ENCODE data around the gene ZNF35. TPM values are rescaled to one million over a fixed set of nuclear protein-coding genes. Genes with fewer than 3 reads are reported as not detected.

ZNF35 gene
- total RNA-seq, 1 donor from 2014 or later = 24.5 TPM

GRCh38 chr3:44632193-44632592, 16.3 kb upstream of the ZNF35 start:
- no peak for TF ChIP-seq CTCF (conservative IDR thresholded peaks at IDR 0.05)

GRCh38 chr3:44642337-44642736, 6.2 kb upstream of the ZNF35 start:
- no peak overlapping the region for H3K4me3 Mint-ChIP-seq
- no peak overlapping the region for H3K27ac Mint-ChIP-seq (ENCODE audit: unreplicated experiment)
- DNase-seq (ENCODE audit: low read depth, low spot score) = no peak
- TF ChIP-seq CTCF (conservative IDR thresholded peaks at IDR 0.05) = no peak
- peaks cover 79% of the 10 kb centered on the region for H3K36me3 Mint-ChIP-seq (ENCODE audit: low read depth)
- H3K9me3 Mint-ChIP-seq = peaks cover 30% of the 10 kb centered on the region
- H3K4me1 Mint-ChIP-seq = no peaks in the 10 kb centered on the region
- no peaks in the 10 kb centered on the region for H3K27me3 Mint-ChIP-seq (ENCODE audit: low read depth)

More at GRCh38 chr3:44632193-44632592, 16.3 kb upstream of the ZNF35 start:
- Mint-ChIP-seq H3K27ac (ENCODE audit: unreplicated experiment) (peak overlapping the region; percentile 7), H3K4me1 (peaks cover 19% of the 10 kb centered on the region), H3K36me3 (ENCODE audit: low read depth) (peaks cover 40% of the 10 kb centered on the region), H3K4me3 (peak overlapping the region; percentile 3), H3K27me3 (ENCODE audit: low read depth) (no peaks in the 10 kb centered on the region), H3K9me3 (peaks cover 9% of the 10 kb centered on the region)
- DNase-seq (ENCODE audit: low read depth, low spot score) = no peak

GRCh38 chr3:44643024-44643423, 5.5 kb upstream of the ZNF35 start:
- DNase-seq (ENCODE audit: low read depth, low spot score) = no peak
- Mint-ChIP-seq H3K4me1 (peaks cover 4% of the 10 kb centered on the region), H3K36me3 (ENCODE audit: low read depth) (peaks cover 73% of the 10 kb centered on the region), H3K9me3 (peaks cover 26% of the 10 kb centered on the region), H3K27me3 (ENCODE audit: low read depth) (no peaks in the 10 kb centered on the region), H3K4me3 (no peak overlapping the region), H3K27ac (ENCODE audit: unreplicated experiment) (no peak overlapping the region)
- TF ChIP-seq CTCF (conservative IDR thresholded peaks at IDR 0.05) = no peak

- Mint-ChIP-seq H3K27me3 (ENCODE audit: low read depth) (no peaks in the 10 kb centered on the region), H3K4me1 (peaks cover 21% of the 10 kb centered on the region), H3K27ac (ENCODE audit: unreplicated experiment) (no peak overlapping the region), H3K4me3 (peak overlapping the region; percentile 98), H3K9me3 (peaks cover 4% of the 10 kb centered on the region), H3K36me3 (ENCODE audit: low read depth) (peaks cover 49% of the 10 kb centered on the region)
- no peak for DNase-seq (ENCODE audit: low read depth, low spot score)
- no peak for TF ChIP-seq CTCF (conservative IDR thresholded peaks at IDR 0.05)
These were observed 761 bp upstream of the ZNF35 start for GRCh38 chr3:44647771-44648170.

DNA sequence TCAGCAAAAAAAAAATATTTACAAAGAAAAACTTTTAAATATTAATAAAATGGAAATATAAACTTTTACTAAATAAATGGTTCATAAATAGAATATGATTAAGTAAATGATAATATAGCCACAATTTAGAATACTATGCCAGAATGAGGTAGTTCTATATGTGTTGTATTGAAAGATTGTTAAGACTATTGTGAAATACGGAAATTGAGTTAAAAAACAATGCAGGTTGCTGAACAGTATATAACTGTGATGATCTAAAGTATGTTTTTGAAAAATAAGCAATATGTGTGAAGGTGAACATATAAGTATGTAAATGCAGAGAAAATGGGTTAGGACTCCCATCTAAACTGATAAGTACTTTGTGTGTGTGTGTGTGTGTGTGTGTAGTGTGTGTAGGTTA, 1.2 kb downstream of the ZNF35 start:
- H3K27ac Mint-ChIP-seq (ENCODE audit: unreplicated experiment) = no peak overlapping the region
- no peaks in the 10 kb centered on the region for H3K27me3 Mint-ChIP-seq (ENCODE audit: low read depth)
- H3K36me3 Mint-ChIP-seq (ENCODE audit: low read depth) = peaks cover 45% of the 10 kb centered on the region
- no peak for DNase-seq (ENCODE audit: low read depth, low spot score)
- H3K4me3 Mint-ChIP-seq = peak overlapping the region; percentile 68
- TF ChIP-seq CTCF (conservative IDR thresholded peaks at IDR 0.05) = no peak
- peaks cover 2% of the 10 kb centered on the region for H3K9me3 Mint-ChIP-seq
- H3K4me1 Mint-ChIP-seq = peaks cover 21% of the 10 kb centered on the region

- Mint-ChIP-seq H3K4me1 (peaks cover 9% of the 10 kb centered on the region), H3K36me3 (ENCODE audit: low read depth) (peaks cover 63% of the 10 kb centered on the region), H3K27ac (ENCODE audit: unreplicated experiment) (no peak overlapping the region), H3K27me3 (ENCODE audit: low read depth) (no peaks in the 10 kb centered on the region), H3K9me3 (peaks cover 6% of the 10 kb centered on the region), H3K4me3 (no peak overlapping the region)
- TF ChIP-seq CTCF (conservative IDR thresholded peaks at IDR 0.05) = no peak
- no peak for DNase-seq (ENCODE audit: low read depth, low spot score)
These were observed 5.5 kb downstream of the ZNF35 start for GRCh38 chr3:44654039-44654438.
